GM11168 (cell line): Measurements from ENCODE around the gene DAND5.

Experiments used
- in situ Hi-C: fragments of 300-500 bp; cut with MboI; formaldehyde crosslinking; loops from one replicate; pipeline ENCODE4 v1.12.0; 2022; ENCODE audit warnings: low sequenced_read_pairs; ENCODE audit not compliant: unreplicated experiment

Gene DAND5, protein sequence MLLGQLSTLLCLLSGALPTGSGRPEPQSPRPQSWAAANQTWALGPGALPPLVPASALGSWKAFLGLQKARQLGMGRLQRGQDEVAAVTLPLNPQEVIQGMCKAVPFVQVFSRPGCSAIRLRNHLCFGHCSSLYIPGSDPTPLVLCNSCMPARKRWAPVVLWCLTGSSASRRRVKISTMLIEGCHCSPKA

DNA sequence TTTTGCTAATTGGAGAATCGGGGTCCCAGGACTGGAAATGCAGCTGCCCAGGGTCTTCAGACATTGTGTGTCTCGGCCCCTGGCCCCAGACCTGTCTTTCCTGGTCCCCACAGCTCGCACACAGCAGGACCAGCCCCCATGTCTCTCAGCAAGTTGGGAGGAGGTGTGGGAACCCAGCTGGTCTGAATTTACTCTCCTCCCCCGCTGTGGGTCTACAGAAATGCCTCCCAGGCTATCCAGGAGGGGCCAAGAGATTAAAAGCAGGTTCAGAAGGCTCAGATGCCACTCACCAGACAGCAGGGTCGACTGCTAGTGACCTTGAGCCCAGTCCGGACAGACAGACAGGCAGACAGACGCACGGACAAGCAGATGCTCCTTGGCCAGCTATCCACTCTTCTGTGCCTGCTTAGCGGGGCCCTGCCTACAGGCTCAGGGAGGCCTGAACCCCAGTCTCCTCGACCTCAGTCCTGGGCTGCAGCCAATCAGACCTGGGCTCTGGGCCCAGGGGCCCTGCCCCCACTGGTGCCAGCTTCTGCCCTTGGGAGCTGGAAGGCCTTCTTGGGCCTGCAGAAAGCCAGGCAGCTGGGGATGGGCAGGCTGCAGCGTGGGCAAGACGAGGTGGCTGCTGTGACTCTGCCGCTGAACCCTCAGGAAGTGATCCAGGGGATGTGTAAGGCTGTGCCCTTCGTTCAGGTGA is at the start of gene DAND5:
TSS of gene DAND5 (plus strand) at position 285 of the 697 bp plus-strand sequence. CDS start at position 370, 85 bp downstream.
- in situ Hi-C loops, result no loop called here

DNA sequence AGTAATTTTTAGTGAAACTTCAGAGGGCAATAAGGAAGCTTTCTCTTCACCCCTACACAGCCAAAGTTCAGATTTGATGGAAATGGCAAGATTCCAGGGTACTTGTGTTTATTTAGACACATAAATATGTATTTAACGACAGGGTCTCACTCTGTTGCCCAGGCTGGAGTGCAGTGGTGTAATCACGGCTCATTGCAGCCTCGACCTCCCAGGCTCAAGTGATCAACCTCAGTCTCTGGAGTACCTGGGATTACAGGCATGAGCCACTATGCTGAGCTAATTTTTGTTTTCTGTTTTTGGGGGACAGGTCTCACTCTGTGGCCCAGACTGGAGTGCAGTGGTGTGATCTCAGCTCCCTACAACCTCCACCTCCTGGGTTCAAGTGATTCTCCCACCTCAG is 48.3 kb upstream of the DAND5 start:
- in situ Hi-C loops, result no loop called here

DNA sequence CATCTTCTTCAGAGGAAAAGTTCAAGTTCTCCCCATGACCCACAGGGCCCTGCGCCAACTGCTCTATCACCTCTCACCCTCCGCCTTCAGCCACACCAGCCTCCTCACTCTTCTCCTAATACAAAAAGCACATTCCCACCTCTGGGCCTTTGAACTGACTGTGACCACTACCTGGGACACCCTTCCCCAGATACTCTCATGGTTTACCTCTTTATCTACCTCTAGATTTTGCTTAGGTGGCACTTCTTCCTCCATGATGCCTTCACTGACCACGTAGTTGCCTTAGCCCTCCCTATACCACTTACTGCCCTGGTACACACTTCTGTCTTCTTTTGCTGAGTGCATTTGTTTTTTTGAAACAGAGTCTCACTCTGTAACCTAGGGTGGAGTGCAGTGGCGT is 46.4 kb upstream of the DAND5 start:
- in situ Hi-C loops, result no loop called here

DNA sequence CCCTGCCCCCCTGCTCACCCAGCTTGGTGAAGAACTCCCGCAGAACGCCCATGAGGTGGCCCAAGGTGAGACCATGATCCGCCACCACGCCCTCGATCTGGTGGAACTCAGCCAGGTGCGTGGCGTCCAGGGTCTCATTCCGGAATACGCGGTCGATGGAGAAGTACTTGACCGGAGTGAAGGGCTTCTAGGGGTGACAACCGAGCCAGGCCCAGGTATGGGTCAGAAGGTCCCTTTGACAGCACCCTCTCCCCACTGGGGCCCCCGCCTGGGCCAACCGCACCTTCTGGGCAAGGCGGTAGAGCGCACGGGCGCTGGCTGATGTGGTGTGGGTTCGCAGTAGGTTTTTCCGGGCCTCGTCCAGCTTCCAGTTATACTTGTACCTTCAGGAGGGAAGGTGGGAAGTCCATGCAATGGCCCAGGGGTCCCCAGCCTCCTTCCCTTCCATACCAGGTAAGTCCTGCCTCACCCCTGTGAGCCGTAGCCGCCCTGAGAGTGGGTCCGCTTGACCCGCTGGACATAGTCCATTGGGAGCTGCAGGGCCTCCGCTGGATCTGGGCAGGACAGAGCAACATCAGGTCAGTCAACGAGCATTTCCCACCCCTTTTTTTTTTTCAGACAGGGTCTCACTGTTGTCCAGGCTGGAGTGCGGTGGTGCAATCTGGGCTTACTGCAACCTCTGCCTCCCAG is 44.6 kb upstream of the DAND5 start:
- in situ Hi-C loops, result no loop called here

DNA sequence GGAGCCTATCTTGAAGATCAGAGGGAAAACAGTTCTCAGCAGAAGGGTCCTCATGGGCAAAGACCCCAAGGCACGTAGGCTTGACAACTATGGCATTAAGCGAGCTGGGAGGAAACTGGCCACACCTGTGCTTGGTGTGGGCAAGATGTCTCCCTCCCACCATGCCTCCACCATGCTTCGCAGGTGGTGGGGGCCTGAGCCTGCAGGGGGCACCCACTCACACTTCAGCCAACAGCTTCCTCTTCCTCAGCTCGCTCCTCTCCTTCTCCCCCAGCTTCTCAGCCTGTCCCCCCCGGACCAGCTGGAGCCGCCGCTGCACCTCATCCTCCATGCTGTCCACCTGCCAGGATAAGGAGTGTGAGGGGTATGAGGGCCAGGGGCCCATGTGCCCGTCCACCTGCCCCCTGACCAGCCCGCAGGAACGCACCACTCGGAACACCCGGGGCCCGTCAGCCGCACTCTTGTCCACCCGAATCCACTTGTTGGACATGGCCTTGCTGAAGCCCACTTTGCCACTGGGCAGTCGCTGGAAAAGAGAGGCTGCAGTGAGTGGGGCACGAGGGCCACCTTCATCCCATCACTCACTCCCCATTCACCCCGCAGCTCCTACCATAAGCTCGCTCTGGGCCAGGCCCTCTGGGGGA is 39.3 kb upstream of the DAND5 start:
- in situ Hi-C loops, result no loop called here

DNA sequence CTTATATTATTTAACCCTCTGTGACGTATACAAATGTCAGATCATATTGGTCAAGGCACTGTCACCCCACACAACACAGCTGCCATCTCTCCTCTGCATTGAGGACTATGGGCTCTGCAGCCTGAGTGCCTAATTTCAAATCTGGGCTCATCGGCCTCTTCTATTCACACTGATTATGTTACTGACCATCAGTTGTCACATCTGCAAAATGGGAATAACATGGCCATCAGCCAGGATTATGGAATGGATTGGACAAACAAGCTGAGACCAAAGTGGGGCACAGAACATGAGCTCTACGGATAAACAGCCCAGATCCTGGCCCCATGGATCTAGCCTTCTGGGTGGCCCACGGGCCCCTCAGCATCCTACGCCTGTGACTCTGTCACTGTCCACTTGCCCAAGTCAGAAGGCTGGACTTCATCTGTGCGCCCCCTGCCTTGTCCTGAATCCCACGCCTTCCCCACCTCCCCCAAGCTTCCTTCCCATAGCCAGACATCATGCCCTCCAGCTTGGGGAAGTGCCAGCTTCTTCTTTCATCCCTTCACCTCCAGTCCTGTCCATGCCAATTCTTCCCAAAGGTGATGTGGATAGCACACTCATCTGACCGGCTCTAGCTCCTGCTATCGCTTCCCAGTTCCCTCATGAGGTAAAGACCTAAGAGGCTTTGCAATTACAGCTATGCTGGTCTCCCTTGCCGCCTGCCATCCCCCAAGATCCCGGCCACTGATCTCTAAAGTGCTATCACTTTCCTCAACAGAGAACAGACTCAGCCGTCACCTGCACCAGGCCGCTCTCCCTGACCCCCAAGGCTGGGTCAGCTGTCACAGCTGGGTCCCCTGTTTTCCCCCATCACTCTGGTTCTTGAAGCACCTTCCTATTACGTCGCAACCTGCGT is 36.7 kb upstream of the DAND5 start:
- in situ Hi-C loops, result no loop called here

DNA sequence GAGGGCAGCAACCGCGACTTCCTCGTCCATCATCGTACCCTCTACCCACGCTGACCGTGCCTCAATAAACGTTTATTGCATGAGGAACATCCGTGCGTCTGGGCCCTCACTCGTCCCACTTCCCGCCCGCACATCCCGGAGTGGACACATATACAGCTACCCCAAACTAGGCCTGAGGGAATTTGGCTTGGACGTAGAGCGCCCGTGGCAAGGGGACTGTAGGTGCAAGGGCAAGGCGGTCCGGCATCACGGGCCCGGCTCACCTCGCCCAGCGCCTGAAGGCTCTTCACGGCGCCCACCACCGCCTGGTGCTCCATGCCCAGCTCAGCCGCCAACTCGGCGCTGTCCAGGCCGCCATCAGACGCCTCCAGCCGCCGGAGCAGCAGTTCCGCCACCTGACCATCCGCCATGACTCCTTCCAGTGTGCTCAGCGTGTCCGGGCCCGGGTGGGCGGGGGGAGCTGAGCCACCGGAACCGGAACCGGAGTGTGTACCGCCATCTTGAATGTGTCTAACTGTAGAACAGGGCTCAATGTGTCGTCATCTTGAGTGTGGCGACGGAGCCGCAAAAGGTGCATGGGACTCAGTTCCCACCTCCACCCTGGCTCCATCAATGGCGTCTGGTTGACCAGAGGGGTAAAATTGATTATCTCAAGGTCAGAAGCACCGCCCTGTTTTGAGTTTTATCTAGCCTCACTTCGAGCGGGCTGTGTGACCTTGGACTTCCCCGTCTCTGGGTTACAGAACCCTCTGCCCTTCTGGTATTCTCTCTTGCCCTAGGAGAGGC is 35.9 kb upstream of the DAND5 start, which contains the start of gene FARSA:
TSS of gene FARSA (minus strand) at position 425 of the 786 bp plus-strand sequence. CDS start at position 410, 15 bp downstream.
- in situ Hi-C loops, result no loop called here

DNA sequence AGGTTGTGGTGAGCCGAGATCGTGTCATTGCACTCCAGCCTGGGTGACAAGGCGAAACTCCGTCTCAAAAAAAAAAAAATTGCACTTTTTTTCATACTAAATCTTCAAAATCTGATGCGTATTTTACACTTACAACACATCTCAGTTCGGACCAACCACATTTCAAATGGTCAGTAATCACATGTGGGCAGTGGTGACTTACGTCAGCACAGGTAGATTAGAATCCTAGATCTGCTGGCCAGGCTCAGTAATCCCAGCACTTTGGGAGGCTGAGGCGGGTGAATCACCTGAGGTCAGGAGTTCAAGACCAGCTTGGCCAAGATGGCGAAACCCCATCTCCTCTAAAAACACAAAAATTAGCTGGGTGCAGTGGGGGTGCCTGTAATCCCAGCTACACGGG is 34.3 kb upstream of the DAND5 start:
- in situ Hi-C loops, result no loop called here

DNA sequence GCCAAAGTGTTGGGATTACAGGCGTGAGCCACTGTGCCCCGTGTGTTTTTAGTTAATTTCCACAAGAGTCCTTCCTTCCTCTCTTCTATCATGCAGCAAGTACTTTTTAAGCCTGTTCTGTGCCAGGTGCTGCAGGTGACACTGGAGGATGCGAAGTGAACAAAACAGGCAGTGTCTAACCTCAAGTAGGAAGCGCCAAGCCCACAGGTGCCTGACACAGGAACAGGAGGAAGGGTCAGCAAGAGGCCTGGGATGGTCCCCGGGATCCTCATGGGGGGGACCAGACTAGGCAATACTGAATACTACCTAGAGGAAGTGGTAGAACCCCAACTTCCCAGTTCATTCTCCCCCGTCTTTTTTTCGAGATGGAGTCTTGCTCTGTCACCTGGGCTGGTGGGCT is 32.8 kb upstream of the DAND5 start:
- in situ Hi-C loops, result no loop called here

DNA sequence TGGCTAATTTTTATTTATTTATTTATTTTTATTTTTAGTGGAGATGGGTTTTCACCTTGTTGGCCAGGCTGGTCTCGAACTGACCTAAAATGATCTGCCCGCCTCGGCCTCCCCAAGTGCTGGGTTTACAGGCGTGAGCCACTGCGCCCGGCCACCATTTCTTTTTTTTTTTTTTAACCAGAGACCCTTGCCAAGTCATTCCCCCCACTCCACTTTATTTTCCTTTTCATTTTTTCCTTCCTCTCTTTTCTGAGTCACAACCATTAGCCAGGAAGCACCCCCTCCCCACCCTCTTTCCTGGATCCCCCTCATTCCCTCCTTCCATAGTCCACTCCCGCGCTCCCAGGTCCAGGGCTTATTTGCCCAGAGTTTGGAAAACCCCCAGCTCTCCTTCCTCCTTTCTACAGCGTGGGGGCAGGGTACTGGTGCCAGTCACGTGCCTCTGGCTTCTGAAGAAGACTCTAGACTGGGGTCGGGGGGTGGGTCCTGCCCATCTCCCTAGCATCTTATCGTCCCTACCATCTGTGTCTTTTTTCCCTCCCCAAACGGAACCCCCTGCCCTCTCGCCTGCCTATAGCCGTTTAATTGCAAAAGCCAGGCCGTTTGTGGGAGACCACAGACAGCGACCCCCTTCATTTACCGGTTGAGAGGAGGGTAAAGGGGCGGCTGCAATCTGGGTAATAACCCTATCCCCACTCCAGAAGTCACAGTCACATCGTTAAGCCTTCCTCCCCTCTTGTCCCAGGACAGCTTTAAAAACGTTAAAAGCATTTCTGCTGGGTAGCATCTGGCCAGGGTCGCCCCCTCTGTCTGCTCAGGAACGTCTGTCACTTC is 32.1 kb upstream of the DAND5 start:
- in situ Hi-C loops, result no loop called here

DNA sequence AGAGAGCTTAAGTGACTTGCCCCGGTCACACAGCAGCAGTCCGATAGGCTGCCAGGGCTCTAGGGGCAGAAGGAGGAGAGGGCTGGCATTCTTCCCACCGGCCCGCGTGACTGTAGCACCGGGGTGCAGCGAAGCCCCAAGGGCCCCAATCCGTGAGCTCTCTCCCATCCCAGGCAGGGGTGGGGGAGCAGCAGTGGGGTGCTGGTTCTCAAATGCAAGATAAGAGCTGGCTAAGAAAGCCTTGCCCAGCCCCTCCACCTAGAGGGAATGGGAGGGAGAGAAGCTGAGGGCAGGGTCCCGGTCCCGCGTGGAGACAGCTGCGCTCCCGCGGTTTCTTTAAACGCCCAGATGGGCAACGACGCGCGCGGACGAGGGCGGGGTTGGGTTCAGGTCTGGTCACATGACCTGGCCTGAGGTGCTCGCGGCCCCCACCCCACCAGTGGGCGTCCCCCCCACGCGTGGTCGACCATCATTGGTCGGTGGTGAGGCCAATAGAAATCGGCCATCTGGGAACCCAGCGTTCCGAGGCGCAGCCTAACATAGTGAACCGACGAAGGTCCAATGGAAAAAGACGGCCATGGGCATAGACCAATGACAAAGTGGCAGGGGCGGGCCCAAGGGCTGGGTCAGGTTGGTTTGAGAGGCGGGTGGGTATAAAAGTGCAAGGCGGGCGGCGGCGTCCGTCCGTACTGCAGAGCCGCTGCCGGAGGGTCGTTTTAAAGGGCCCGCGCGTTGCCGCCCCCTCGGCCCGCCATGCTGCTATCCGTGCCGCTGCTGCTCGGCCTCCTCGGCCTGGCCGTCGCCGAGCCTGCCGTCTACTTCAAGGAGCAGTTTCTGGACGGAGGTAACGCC is 31.2 kb upstream of the DAND5 start, which contains the start of gene CALR:
TSS of gene CALR (plus strand) at position 683 of the 852 bp plus-strand sequence. CDS start at position 754, 71 bp downstream.
- in situ Hi-C loops, result no loop called here

DNA sequence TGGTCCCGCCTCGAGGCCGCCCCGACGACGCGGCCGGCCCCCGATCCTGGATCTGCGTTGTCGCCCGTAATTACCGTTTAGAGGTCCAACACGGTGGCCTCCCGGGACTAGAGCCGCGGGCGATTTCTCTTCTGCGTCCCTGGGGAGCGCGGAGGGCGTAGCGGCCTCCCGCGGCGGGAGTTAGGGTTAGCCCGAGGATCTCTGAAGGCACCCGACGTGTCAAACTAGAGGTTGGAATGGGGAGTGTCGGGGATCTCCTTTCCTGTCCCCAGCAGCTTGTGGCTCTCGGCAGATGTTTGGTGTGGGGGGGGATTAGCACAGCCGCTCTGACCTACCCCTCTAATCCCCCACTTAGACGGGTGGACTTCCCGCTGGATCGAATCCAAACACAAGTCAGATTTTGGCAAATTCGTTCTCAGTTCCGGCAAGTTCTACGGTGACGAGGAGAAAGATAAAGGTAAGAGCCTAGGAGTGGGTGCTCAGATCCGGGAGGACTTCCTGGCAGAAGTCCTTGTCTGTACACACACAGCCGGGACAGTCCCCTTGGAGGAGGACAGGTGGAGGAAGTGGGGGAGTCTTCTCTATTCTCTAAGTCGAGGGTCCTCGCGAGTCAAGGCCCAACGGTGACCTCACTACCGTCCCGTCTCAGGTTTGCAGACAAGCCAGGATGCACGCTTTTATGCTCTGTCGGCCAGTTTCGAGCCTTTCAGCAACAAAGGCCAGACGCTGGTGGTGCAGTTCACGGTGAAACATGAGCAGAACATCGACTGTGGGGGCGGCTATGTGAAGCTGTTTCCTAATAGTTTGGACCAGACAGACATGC is 30.4 kb upstream of the DAND5 start:
- in situ Hi-C loops, result no loop called here

DNA sequence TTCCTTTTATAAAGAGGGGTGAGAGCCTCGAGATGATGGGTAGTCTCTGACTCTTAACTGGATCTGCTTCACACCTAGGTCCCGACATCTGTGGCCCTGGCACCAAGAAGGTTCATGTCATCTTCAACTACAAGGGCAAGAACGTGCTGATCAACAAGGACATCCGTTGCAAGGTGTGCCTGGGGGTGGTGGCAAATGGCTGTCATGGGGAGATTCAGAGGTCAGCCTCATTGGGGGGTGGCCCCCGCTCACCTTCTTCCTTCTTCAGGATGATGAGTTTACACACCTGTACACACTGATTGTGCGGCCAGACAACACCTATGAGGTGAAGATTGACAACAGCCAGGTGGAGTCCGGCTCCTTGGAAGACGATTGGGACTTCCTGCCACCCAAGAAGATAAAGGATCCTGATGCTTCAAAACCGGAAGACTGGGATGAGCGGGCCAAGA is 29.4 kb upstream of the DAND5 start:
- in situ Hi-C loops, result no loop called here

DNA sequence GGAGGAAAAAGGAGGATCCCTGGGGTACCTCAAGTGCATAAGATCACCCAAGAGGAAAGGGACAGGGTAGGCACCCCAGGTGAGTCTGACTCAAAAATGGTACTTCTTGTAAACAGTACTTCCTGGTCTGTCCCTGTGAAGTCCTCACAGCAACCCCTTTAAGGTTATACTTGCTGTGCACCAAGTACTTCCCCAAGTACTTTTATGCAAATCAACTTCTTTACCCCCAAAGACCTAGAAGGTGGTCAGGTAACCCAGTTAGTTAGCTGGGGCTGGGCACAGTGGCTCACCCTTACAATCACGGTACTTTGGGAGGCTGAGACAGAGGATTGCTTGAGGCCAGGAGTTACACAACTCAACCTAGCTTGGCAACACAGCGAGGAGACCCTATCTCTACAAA is 28.5 kb upstream of the DAND5 start:
- in situ Hi-C loops, result no loop called here

DNA sequence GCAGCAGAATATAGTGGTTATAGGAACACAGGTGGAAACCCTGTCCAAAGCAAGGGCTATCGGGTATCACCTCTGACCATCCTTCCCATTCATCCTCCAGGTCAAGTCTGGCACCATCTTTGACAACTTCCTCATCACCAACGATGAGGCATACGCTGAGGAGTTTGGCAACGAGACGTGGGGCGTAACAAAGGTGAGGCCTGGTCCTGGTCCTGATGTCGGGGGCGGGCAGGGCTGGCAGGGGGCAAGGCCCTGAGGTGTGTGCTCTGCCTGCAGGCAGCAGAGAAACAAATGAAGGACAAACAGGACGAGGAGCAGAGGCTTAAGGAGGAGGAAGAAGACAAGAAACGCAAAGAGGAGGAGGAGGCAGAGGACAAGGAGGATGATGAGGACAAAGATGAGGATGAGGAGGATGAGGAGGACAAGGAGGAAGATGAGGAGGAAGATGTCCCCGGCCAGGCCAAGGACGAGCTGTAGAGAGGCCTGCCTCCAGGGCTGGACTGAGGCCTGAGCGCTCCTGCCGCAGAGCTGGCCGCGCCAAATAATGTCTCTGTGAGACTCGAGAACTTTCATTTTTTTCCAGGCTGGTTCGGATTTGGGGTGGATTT is 25.8 kb upstream of the DAND5 start:
- in situ Hi-C loops, result no loop called here

DNA sequence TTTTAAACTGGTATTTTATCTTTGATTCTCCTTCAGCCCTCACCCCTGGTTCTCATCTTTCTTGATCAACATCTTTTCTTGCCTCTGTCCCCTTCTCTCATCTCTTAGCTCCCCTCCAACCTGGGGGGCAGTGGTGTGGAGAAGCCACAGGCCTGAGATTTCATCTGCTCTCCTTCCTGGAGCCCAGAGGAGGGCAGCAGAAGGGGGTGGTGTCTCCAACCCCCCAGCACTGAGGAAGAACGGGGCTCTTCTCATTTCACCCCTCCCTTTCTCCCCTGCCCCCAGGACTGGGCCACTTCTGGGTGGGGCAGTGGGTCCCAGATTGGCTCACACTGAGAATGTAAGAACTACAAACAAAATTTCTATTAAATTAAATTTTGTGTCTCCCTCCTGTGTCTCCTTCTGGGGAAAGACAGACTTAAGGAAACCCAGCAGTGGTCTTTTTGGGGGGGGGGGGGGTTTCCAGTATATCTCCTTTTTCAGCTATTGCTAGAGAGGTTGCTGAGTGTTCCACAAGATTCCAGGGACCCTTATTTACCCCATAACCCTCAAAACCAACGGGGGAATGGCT is 25.2 kb upstream of the DAND5 start:
- in situ Hi-C loops, result no loop called here
